SU-DHL-6 (cell line): Measurements from ENCODE around the gene AIG1.

Experiments used
- CTCF ChIP-seq: fragments of 200-600 bp; sonication (generic); IDR thresholded peaks from one replicate; pipeline ENCODE4 v1.5.1; 2017; ENCODE audit warnings: antibody characterized with exemption, mild to moderate bottlenecking, low read length, moderate library complexity; ENCODE audit not compliant: insufficient read depth, poor library complexity, severe bottlenecking
- EZH2phosphoT487 ChIP-seq: fragments of 200-600 bp; sonication (generic), shearing (Covaris generic); conservative IDR thresholded peaks from 2 replicates; pipeline ENCODE4 v1.6.1; 2018; ENCODE audit warnings: mild to moderate bottlenecking, antibody characterized with exemption, low read length, moderate library complexity, mixed read lengths

GRCh38 chr6:143222801-143223231 lies 162.1 kb downstream of the AIG1 start:
- no peak for TF ChIP-seq CTCF
- no peak for TF ChIP-seq EZH2phosphoT487
